K562 (cell line): ENCODE results near the gene NDUFS8. TPM values are rescaled to one million over a fixed set of nuclear protein-coding genes. Genes with fewer than 3 reads are reported as not detected.
A peak's percentile ranks its signal among the peaks of the same experiment; 100 is the strongest.

Source experiments
- ATAC-seq: fragments of 200-7000 bp; cut with Tn5 transposase; 3 replicates; pipeline ENCODE4 v1.9.1; 2020; ENCODE audit warnings: moderate library complexity
- BruUV-seq: library from RNA; stranded (reverse); fragments of 400-500 nt; replicated peaks from 2 replicates; lab custom pipeline; 2021; lab: Mats Ljungman, UMichigan
- CTCF ChIA-PET: fragments of 300-600 bp; formaldehyde crosslinking; extraction: SDS; loops from one replicate; lab custom pipeline; 2021; ENCODE audit warnings: low intra/inter-chr PET ratio; lab: Yijun Ruan, JAX
- POLR2A ChIA-PET: fragments of 300-600, 350-650 bp; sonication (Branson Sonifier 250); formaldehyde crosslinking; extraction: SDS; loops from one replicate; lab custom pipeline; 2021; ENCODE audit warnings: antibody characterized with exemption, inconsistent platforms; lab: Yijun Ruan, JAX
- DNase-seq, 4 experiments: peaks; one replicate each; pipeline versions ENCODE4 v3.0.0 to v3.0.0-alpha.2; 2011 to 2018; ENCODE audit warnings: low spot score in 3 of 4, mixed read lengths in 3 of 4; ENCODE audit errors: extremely low read depth in 1 of 4
- FAIRE-seq: peaks from 2 replicates; lab custom pipeline; 2011; peaks lifted over from hg19 to GRCh38; lab: Jason Lieb, UNC
- H2AFZ ChIP-seq: 2 replicates; pipeline ENCODE4 v1.6.0; 2011; ENCODE audit warnings: low read depth, low read length, control low read depth, inconsistent platforms
- H3K27ac ChIP-seq: fragments of 200-600 bp; 3 replicates; pipeline ENCODE4 v1.8.0; 2011; ENCODE audit warnings: low read depth, mild to moderate bottlenecking, control low read depth, inconsistent platforms, low read length, moderate library complexity, mixed read lengths; ENCODE audit errors: extremely low read depth
- H3K27me3 ChIP-seq, 2 experiments: fragments of 300-600 bp in 1 of 2; 2 replicates in 1 of 2; 3 replicates in 1 of 2; pipeline versions ENCODE4 v1.6.0 to v1.8.0; 2011; ENCODE audit warnings: inconsistent platforms in 2 of 2, low read length in 2 of 2, mild to moderate bottlenecking in 1 of 2, mixed read lengths in 1 of 2, moderate library complexity in 1 of 2; ENCODE audit not compliant: control insufficient read depth in 2 of 2, insufficient read depth in 2 of 2
- H3K36me3 ChIP-seq: fragments of 300-600 bp; 3 replicates; pipeline ENCODE4 v1.8.0; 2011; ENCODE audit warnings: mild to moderate bottlenecking, low read length, inconsistent platforms; ENCODE audit not compliant: control insufficient read depth, insufficient read depth
- H3K4me1 ChIP-seq, 2 experiments: fragments of 200-600 bp in 1 of 2; replicated peaks in 1 of 2; 2 replicates in 1 of 2; 3 replicates in 1 of 2; pipeline versions ENCODE4 v1.5.1 to v1.8.0; 2011; ENCODE audit warnings: inconsistent platforms in 2 of 2, low read length in 2 of 2, mild to moderate bottlenecking in 1 of 2, mixed read lengths in 1 of 2, moderate library complexity in 1 of 2; ENCODE audit not compliant: control insufficient read depth in 2 of 2, insufficient read depth in 2 of 2
- H3K4me2 ChIP-seq: 2 replicates; pipeline ENCODE4 v1.6.1; 2011; ENCODE audit warnings: low read length, control low read depth, inconsistent platforms, mixed read lengths; ENCODE audit not compliant: insufficient read depth
- H3K4me3 ChIP-seq: fragments of 200-600 bp; sonication (generic), shearing (Covaris generic); 2 replicates; pipeline ENCODE4 v1.5.1; 2016; ENCODE audit warnings: control low read depth, inconsistent platforms
- H3K79me2 ChIP-seq: fragments of 200-600 bp; 3 replicates; pipeline ENCODE4 v1.8.0; 2011; ENCODE audit warnings: low read length, inconsistent platforms; ENCODE audit not compliant: control insufficient read depth, insufficient read depth
- H3K9ac ChIP-seq, 2 experiments: 2 replicates each; pipeline versions ENCODE4 v1.6.0 to v1.6.1; 2011; ENCODE audit warnings: low read depth in 2 of 2, low read length in 2 of 2, control low read depth in 1 of 2, inconsistent platforms in 1 of 2, mild to moderate bottlenecking in 1 of 2, mixed read lengths in 1 of 2; ENCODE audit not compliant: insufficient read depth in 1 of 2
- H3K9me1 ChIP-seq: one replicate; pipeline ENCODE4 v1.6.0; 2011; ENCODE audit warnings: inconsistent platforms, mild to moderate bottlenecking, low read length, moderate library complexity; ENCODE audit not compliant: control insufficient read depth, insufficient read depth
- H3K9me3 ChIP-seq: replicated peaks from 2 replicates; pipeline ENCODE4 v1.5.1; 2011; ENCODE audit warnings: low read depth, low read length, inconsistent platforms; ENCODE audit not compliant: control insufficient read depth, insufficient read depth
- H4K20me1 ChIP-seq: replicated peaks from 2 replicates; pipeline ENCODE4 v1.6.1; 2011; ENCODE audit warnings: low read length, inconsistent platforms, mixed read lengths; ENCODE audit not compliant: control insufficient read depth, insufficient read depth
- BCOR ChIP-seq: fragments of 450-650 bp; IDR thresholded peaks from 2 replicates; pipeline ENCODE4 v1.6.1; 2016
- CBFB ChIP-seq: sonication (generic); formaldehyde crosslinking; IDR thresholded peaks from 2 replicates; pipeline ENCODE4 v1.4.0; 2020; ENCODE audit warnings: mild to moderate bottlenecking, missing genetic modification reagents
- EZH2 ChIP-seq: IDR thresholded peaks from 2 replicates; pipeline ENCODE4 v1.6.1; 2012; ENCODE audit warnings: low read depth, mild to moderate bottlenecking, inconsistent platforms, low read length, borderline replicate concordance
- KDM2B ChIP-seq: fragments of 250-450 bp; sonication (Bioruptor Pico); IDR thresholded peaks from 2 replicates; pipeline ENCODE4 v1.8.0; 2021; ENCODE audit warnings: mild to moderate bottlenecking, moderate library complexity
- LARP7 ChIP-seq: fragments of 450-650 bp; IDR thresholded peaks from 2 replicates; pipeline ENCODE4 v1.6.1; 2016
- NCOR1 ChIP-seq: fragments of 450-650 bp; IDR thresholded peaks from 2 replicates; pipeline ENCODE4 v1.6.1; 2016; ENCODE audit warnings: mild to moderate bottlenecking, moderate library complexity
- RBM14 ChIP-seq: fragments of 200-400 bp; formaldehyde crosslinking; IDR thresholded peaks from 2 replicates; pipeline ENCODE4 v1.6.1; 2018; ENCODE audit warnings: low read depth, mild to moderate bottlenecking, low read length, moderate library complexity, borderline replicate concordance; ENCODE audit not compliant: insufficient read depth
- RBM25 ChIP-seq: fragments of 200-400 bp; formaldehyde crosslinking; IDR thresholded peaks from 2 replicates; pipeline ENCODE4 v1.6.1; 2018; ENCODE audit warnings: low read length, low read depth, moderate library complexity; ENCODE audit not compliant: severe bottlenecking
- ZNF23 ChIP-seq: fragments of 250-450 bp; sonication (Bioruptor Pico); IDR thresholded peaks from 2 replicates; pipeline ENCODE4 v1.4.0; 2020; ENCODE audit warnings: mild to moderate bottlenecking
- ZNF586 ChIP-seq: fragments of 450-650 bp; formaldehyde crosslinking; conservative IDR thresholded peaks from 2 replicates; pipeline ENCODE4 v1.4.0; 2020; ENCODE audit warnings: mild to moderate bottlenecking, moderate library complexity
- ZNF780A ChIP-seq: fragments of 250-450 bp; sonication (Bioruptor Pico); IDR thresholded peaks from 2 replicates; pipeline ENCODE4 v1.5.0; 2021; ENCODE audit warnings: mild to moderate bottlenecking
- WGBS: fragments of 100-300 bp; shearing (Covaris generic); methylation state at CpG from one replicate; pipeline ENCODE4 v1.1.6; 2016; ENCODE audit warnings: low coverage, mixed read lengths; ENCODE audit not compliant: insufficient coverage; ENCODE audit errors: missing lambda C conversion rate; 5-methylcytosine and 5-hydroxymethylcytosine counted together
- in situ Hi-C: fragments of 300-500 bp; cut with MboI; formaldehyde crosslinking; loops from 4 replicates; pipeline ENCODE4 v1.15.0; 2018; ENCODE audit warnings: inconsistent platforms, mixed read lengths
- intact Hi-C: fragments of 100-400 bp; cut with micrococcal nuclease; formaldehyde crosslinking; loops from 2 replicates; pipeline ENCODE4 v1.14.2; 2022
- polyA plus RNA-seq, 8 experiments: library from polyadenylated mRNA; depleted of rRNA in 4 of 8; stranded (reverse) in 5 of 8; unstranded in 3 of 8; fragments of >200 nt; fragmentation: Nextera tagmentation in 2 of 8; fragmentation: Illumina TruSeq in 1 of 8; extraction: Ambion mirVana in 2 of 8; extraction: Trizol in 1 of 8; gene quantifications; 2 replicates each; pipeline versions ENCODE4 v1.2.1 to v1.2.3, GENCODE V29; 2011 to 2014; ENCODE audit warnings: inconsistent platforms in 1 of 8, missing spikeins in 1 of 8
- total RNA-seq, 7 experiments: library from RNA; depleted of rRNA in 6 of 7; stranded (reverse); fragments of >200 nt in 6 of 7; fragmentation: Illumina TruSeq in 2 of 7; extraction: Trizol in 2 of 7; gene quantifications; 2 replicates each; pipeline versions ENCODE4 v1.2.1 to v1.2.3, GENCODE V29; 2011 to 2021; ENCODE audit warnings: low replicate concordance in 1 of 7
- TF ChIP-seq, protein P1 (sequence below), 3 experiments: fragments of 200-800 bp in 1 of 3; sonication (Bioruptor generic) in 1 of 3; sonication (generic) in 1 of 3; formaldehyde crosslinking in 1 of 3; IDR thresholded peaks; 2 replicates each; pipeline versions ENCODE4 v1.6.1 to v1.8.0; 2016 to 2022; ENCODE audit warnings: mild to moderate bottlenecking in 2 of 3, missing compliant biosample characterization in 2 of 3, missing genetic modification characterization in 2 of 3, missing genetic modification reagents in 1 of 3

The NDUFS8 gene
- total and polyA plus RNA-seq, 9 of the 15 experiments (the other 6 are each of a cell fraction or from before 2014, with no cell fraction given): 36.5 to 351 (median 101) TPM

DNA sequence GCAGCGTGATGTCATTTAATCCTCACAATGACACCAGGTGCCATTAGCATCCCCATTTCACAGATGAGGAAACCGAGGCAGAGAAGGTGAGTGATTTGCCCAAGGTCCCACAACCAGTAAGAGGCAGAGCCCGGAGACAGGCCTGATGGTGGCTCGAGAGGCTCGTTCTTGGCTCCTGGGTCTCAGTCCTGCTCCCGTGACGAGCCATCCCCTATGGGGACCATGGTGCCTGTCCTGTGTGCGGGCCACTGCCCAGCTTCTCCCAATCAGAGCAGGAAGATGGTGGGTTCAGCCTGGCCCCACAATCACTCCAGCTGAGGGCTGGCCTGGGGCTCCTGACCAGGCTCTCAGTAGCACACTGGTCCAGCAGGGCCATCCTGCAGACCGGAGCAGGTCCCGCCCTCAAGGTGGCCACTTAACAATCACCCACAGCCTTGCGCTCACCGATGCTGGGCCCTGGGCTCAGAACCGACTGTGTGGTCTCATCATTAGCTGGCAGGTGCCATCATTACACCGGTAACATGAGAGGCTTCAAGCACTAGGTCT lies 16.8 kb upstream of the NDUFS8 start:
- peaks cover 22 to 63% of the 10 kb centered on the region in 2 experiments for H3K4me1 ChIP-seq
- H3K36me3 ChIP-seq: no peaks in the 10 kb centered on the region
- H3K27ac ChIP-seq: no peak overlapping the region
- no peak overlapping the region for H3K4me2 ChIP-seq
- CTCF ChIA-PET: no interaction called here
- H3K4me3 ChIP-seq: no peak overlapping the region
- in situ Hi-C loops: no loop called here
- FAIRE-seq (no peak), ATAC-seq (no peak), DNase-seq (no peak)
- POLR2A ChIA-PET: interaction anchor here (0.6 kb wide), 1 partner anchor 941 kb away, joined by 3 read pairs; no protein-coding TSS in a partner anchor
- intact Hi-C loops: no loop called here
- H3K9me1 ChIP-seq: no peaks in the 10 kb centered on the region
- H3K79me2 ChIP-seq: no peaks in the 10 kb centered on the region
- H3K27me3 ChIP-seq: no peaks in the 10 kb centered on the region
- 28% methylated on average over 12 of the region's 14 CpGs for WGBS
- no peaks in the 10 kb centered on the region for H3K9me3 ChIP-seq
- BruUV-seq: no TSS peak
- no peak overlapping the region for H2AFZ ChIP-seq
- peak overlapping the region in 1 of 2 experiments; percentile 60; a peak in 2 of 4 replicates for H3K9ac ChIP-seq
- peaks cover 3% of the 10 kb centered on the region; the same call in 1 of the 2 replicates for H4K20me1 ChIP-seq
- TF ChIP-seq, protein P1, sequence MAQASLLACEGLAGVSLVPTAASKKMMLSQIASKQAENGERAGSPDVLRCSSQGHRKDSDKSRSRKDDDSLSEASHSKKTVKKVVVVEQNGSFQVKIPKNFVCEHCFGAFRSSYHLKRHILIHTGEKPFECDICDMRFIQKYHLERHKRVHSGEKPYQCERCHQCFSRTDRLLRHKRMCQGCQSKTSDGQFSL (CRISPR knock-in tag; IDR thresholded peaks at IDR 0.05): no peak
- TF ChIP-seq, protein P1 (tag; IDR thresholded peaks at IDR 0.05): no peak
- TF ChIP-seq KDM2B (CRISPR knock-in tag) (no peak), RBM14 (no peak), EZH2 (no peak), ZNF586 (CRISPR knock-in tag) (no peak), BCOR (peak; percentile 40; the same call in 1 of the 2 replicates), ZNF23 (CRISPR knock-in tag) (no peak), RBM25 (peak; percentile 82), NCOR1 (no peak), CBFB (CRISPR knock-in tag) (no peak), LARP7 (no peak), ZNF780A (CRISPR knock-in tag) (no peak)
